ENCODE results near the gene TMEM163. TPM values are rescaled to one million over a fixed set of nuclear protein-coding genes. Genes with fewer than 3 reads are reported as not detected.
"Not testable (repeated sequence)": the region's sequence is repeated elsewhere in the genome, so short reads cannot be mapped to it uniquely, and the experiment has no call there.

The TMEM163 gene
- total and polyA plus RNA-seq, 4 donors = 0.25 to 0.62 (median 0.36) TPM; not detected in 1

- intact Hi-C loops (cut with DNase I) = no loop called here
- Histone ChIP-seq H3K4me3 (ENCODE audit: low read length in 2 of 2) (no peak overlapping the region), H3K4me1 (ENCODE audit: control insufficient read depth in 1 of 2, insufficient read depth in 2 of 2, low read length in 2 of 2) (no peaks in the 10 kb centered on the region), H3K27ac (ENCODE audit: low read depth in 1 of 2, low read length in 2 of 2) (no peak overlapping the region), H3K27me3 (ENCODE audit: control insufficient read depth in 1 of 2, insufficient read depth in 2 of 2, low read length in 1 of 2) (no peaks in the 10 kb centered on the region), H3K36me3 (ENCODE audit: control insufficient read depth in 1 of 2, insufficient read depth in 2 of 2, low read length in 1 of 2) (no peaks in the 10 kb centered on the region), H3K9me3 (ENCODE audit: control insufficient read depth, low read length) (no peaks in the 10 kb centered on the region)
- ATAC-seq (ENCODE audit: low FRiP score) (no peak), DNase-seq (no peak)
- 67 to 70% methylated on average over 7 of the region's 7 CpGs for WGBS, 2 donors
Observed at GRCh38 chr2:134665727-134666506, 52.9 kb downstream of the TMEM163 start.

GRCh38 chr2:134663451-134664450, 55.0 kb downstream of the TMEM163 start:
- no peaks in the 10 kb centered on the region for H3K27me3 ChIP-seq (ENCODE audit: control insufficient read depth in 1 of 2, insufficient read depth in 2 of 2, low read length in 1 of 2)
- no peaks in the 10 kb centered on the region for H3K4me1 ChIP-seq (ENCODE audit: control insufficient read depth in 1 of 2, insufficient read depth in 2 of 2, low read length in 2 of 2)
- intact Hi-C loops (cut with DNase I) = no loop called here
- peaks cover 1% of the 10 kb centered on the region for H3K9me3 ChIP-seq (ENCODE audit: control insufficient read depth, low read length)
- no peak for ATAC-seq (ENCODE audit: low FRiP score)
- H3K4me3 ChIP-seq (ENCODE audit: low read length in 2 of 2) = no peak overlapping the region
- no peak for DNase-seq
- H3K36me3 ChIP-seq (ENCODE audit: control insufficient read depth in 1 of 2, insufficient read depth in 2 of 2, low read length in 1 of 2) = no peaks in the 10 kb centered on the region
- WGBS, 2 donors = 85 to 88% methylated on average over 8 of the region's 8 CpGs
- no peak overlapping the region for H3K27ac ChIP-seq (ENCODE audit: low read depth in 1 of 2, low read length in 2 of 2)

- intact Hi-C loops (cut with DNase I) = no loop called here
- DNase-seq = no peak
Observed at GRCh38 chr2:134662751-134663150, 56.0 kb downstream of the TMEM163 start.

GRCh38 chr2:134660626-134661402, 58.0 kb downstream of the TMEM163 start:
- Histone ChIP-seq H3K27ac (ENCODE audit: low read depth in 1 of 2, low read length in 2 of 2) (no peak overlapping the region), H3K4me3 (ENCODE audit: low read length in 2 of 2) (no peak overlapping the region), H3K27me3 (ENCODE audit: control insufficient read depth in 1 of 2, insufficient read depth in 2 of 2, low read length in 1 of 2) (no peaks in the 10 kb centered on the region), H3K36me3 (ENCODE audit: control insufficient read depth in 1 of 2, insufficient read depth in 2 of 2, low read length in 1 of 2) (no peaks in the 10 kb centered on the region), H3K4me1 (ENCODE audit: control insufficient read depth in 1 of 2, insufficient read depth in 2 of 2, low read length in 2 of 2) (no peaks in the 10 kb centered on the region), H3K9me3 (ENCODE audit: control insufficient read depth, low read length) (peaks cover 1% of the 10 kb centered on the region)
- DNase-seq (no peak), ATAC-seq (ENCODE audit: low FRiP score) (no peak)
- 67 to 74% methylated on average over 7 of the region's 7 CpGs for WGBS, 2 donors
- intact Hi-C loops (cut with DNase I) = no loop called here

More at GRCh38 chr2:134662751-134663150, 56.0 kb downstream of the TMEM163 start:
- Histone ChIP-seq H3K4me1 (ENCODE audit: control insufficient read depth in 1 of 2, insufficient read depth in 2 of 2, low read length in 2 of 2) (no peaks in the 10 kb centered on the region), H3K9me3 (ENCODE audit: control insufficient read depth, low read length) (peaks cover 1% of the 10 kb centered on the region), H3K36me3 (ENCODE audit: control insufficient read depth in 1 of 2, insufficient read depth in 2 of 2, low read length in 1 of 2) (no peaks in the 10 kb centered on the region), H3K4me3 (ENCODE audit: low read length in 2 of 2) (no peak overlapping the region), H3K27ac (ENCODE audit: low read depth in 1 of 2, low read length in 2 of 2) (no peak overlapping the region), H3K27me3 (ENCODE audit: control insufficient read depth in 1 of 2, insufficient read depth in 2 of 2, low read length in 1 of 2) (no peaks in the 10 kb centered on the region)
- WGBS, 2 donors = 86 to 93% methylated on average over 1 of the region's 1 CpG
- no peak for ATAC-seq (ENCODE audit: low FRiP score)

GRCh38 chr2:134659724-134660123, 59.1 kb downstream of the TMEM163 start:
- DNase-seq (no peak), ATAC-seq (ENCODE audit: low FRiP score) (no peak)
- Histone ChIP-seq H3K4me3 (ENCODE audit: low read length in 2 of 2) (no peak overlapping the region), H3K27ac (ENCODE audit: low read depth in 1 of 2, low read length in 2 of 2) (no peak overlapping the region), H3K36me3 (ENCODE audit: control insufficient read depth in 1 of 2, insufficient read depth in 2 of 2, low read length in 1 of 2) (no peaks in the 10 kb centered on the region), H3K9me3 (ENCODE audit: control insufficient read depth, low read length) (peaks cover 1% of the 10 kb centered on the region), H3K4me1 (ENCODE audit: control insufficient read depth in 1 of 2, insufficient read depth in 2 of 2, low read length in 2 of 2) (no peaks in the 10 kb centered on the region), H3K27me3 (ENCODE audit: control insufficient read depth in 1 of 2, insufficient read depth in 2 of 2, low read length in 1 of 2) (no peaks in the 10 kb centered on the region)
- 47 to 68% methylated on average over 2 of the region's 2 CpGs for whole genome bisulfite sequencing, 2 donors
- intact Hi-C loops (cut with DNase I) = no loop called here

- H3K4me3 ChIP-seq (ENCODE audit: low read length in 2 of 2) = no peak overlapping the region
- intact Hi-C loops (cut with DNase I) = no loop called here
- H3K27ac ChIP-seq (ENCODE audit: low read depth in 1 of 2, low read length in 2 of 2) = no peak overlapping the region
- no peaks in the 10 kb centered on the region for H3K27me3 ChIP-seq (ENCODE audit: control insufficient read depth in 1 of 2, insufficient read depth in 2 of 2, low read length in 1 of 2)
- 73 to 75% methylated on average over 12 of the region's 12 CpGs for WGBS, 2 donors
- H3K4me1 ChIP-seq (ENCODE audit: control insufficient read depth in 1 of 2, insufficient read depth in 2 of 2, low read length in 2 of 2) = no peaks in the 10 kb centered on the region
- DNase-seq (no peak), ATAC-seq (ENCODE audit: low FRiP score) (no peak)
- H3K9me3 ChIP-seq (ENCODE audit: control insufficient read depth, low read length) = peaks cover 1% of the 10 kb centered on the region
- H3K36me3 ChIP-seq (ENCODE audit: control insufficient read depth in 1 of 2, insufficient read depth in 2 of 2, low read length in 1 of 2) = no peaks in the 10 kb centered on the region
Observed at GRCh38 chr2:134657650-134658250, 61.0 kb downstream of the TMEM163 start.

GRCh38 chr2:134656391-134656790, 62.4 kb downstream of the TMEM163 start:
- H3K4me1 ChIP-seq (ENCODE audit: control insufficient read depth in 1 of 2, insufficient read depth in 2 of 2, low read length in 2 of 2); H3K36me3 ChIP-seq (ENCODE audit: control insufficient read depth in 1 of 2, insufficient read depth in 2 of 2, low read length in 1 of 2); H3K9me3 ChIP-seq (ENCODE audit: control insufficient read depth, low read length); ATAC-seq (ENCODE audit: low FRiP score); H3K27me3 ChIP-seq (ENCODE audit: control insufficient read depth in 1 of 2, insufficient read depth in 2 of 2, low read length in 1 of 2); DNase-seq; H3K4me3 ChIP-seq (ENCODE audit: low read length in 2 of 2); intact Hi-C loops (cut with DNase I); H3K27ac ChIP-seq (ENCODE audit: low read depth in 1 of 2, low read length in 2 of 2): not testable (repeated sequence)
- 90 to 94% methylated on average over 7 to 8 of the region's 15 CpGs for WGBS, 2 donors

- H3K27me3 ChIP-seq (ENCODE audit: control insufficient read depth in 1 of 2, insufficient read depth in 2 of 2, low read length in 1 of 2) = no peaks in the 10 kb centered on the region
- ATAC-seq (ENCODE audit: low FRiP score) (no peak), DNase-seq (no peak)
- H3K4me1 ChIP-seq (ENCODE audit: control insufficient read depth in 1 of 2, insufficient read depth in 2 of 2, low read length in 2 of 2) = no peaks in the 10 kb centered on the region
- intact Hi-C loops (cut with DNase I) = no loop called here
- 56 to 68% methylated on average over 5 of the region's 5 CpGs for WGBS, 2 donors
- H3K36me3 ChIP-seq (ENCODE audit: control insufficient read depth in 1 of 2, insufficient read depth in 2 of 2, low read length in 1 of 2) = no peaks in the 10 kb centered on the region
- no peak overlapping the region for H3K27ac ChIP-seq (ENCODE audit: low read depth in 1 of 2, low read length in 2 of 2)
- no peak overlapping the region for H3K4me3 ChIP-seq (ENCODE audit: low read length in 2 of 2)
- no peaks in the 10 kb centered on the region for H3K9me3 ChIP-seq (ENCODE audit: control insufficient read depth, low read length)
Observed at GRCh38 chr2:134648586-134648985, 70.2 kb downstream of the TMEM163 start.

Data from aorta (tissue), 5 donors.